ENCODE results near the gene FAM228B.

Gene FAM228B

GRCh38 chr2:24206714-24207113 is 83.4 kb downstream of the FAM228B start:
- no peak for FAIRE-seq

- no peak for FAIRE-seq
Observed at GRCh38 chr2:24207359-24207758, 84.1 kb downstream of the FAM228B start.

- FAIRE-seq, result no peak
Observed at GRCh38 chr2:24208490-24208889, 85.2 kb downstream of the FAM228B start.

GRCh38 chr2:24209389-24210105 is 86.3 kb downstream of the FAM228B start:
- FAIRE-seq, result no peak

GRCh38 chr2:24210106-24210455 is 86.8 kb downstream of the FAM228B start:
- no peak for FAIRE-seq

- FAIRE-seq, result no peak
Observed at GRCh38 chr2:24210723-24211122, 87.5 kb downstream of the FAM228B start.

GRCh38 chr2:24211408-24211807 is 88.1 kb downstream of the FAM228B start:
- FAIRE-seq, result no peak

- FAIRE-seq, result no peak
Observed at GRCh38 chr2:24214880-24215279, 91.6 kb downstream of the FAM228B start.
